HG02623 (cell line): Measurements from ENCODE around the gene ACSS1.

Experiments
- ATAC-seq: cut with Tn5 transposase; IDR thresholded peaks from one replicate; pipeline ENCODE4 v1.9.1; 2021; ENCODE audit warnings: moderate library complexity; ENCODE audit not compliant: unreplicated experiment

Gene ACSS1

GRCh38 chr20:25058051-25058846 lies at the start of gene ACSS1:
Gene ACSS1, minus strand, starts transcription at chr20:25058139. Its CDS starts 37 bp downstream, at chr20:25058102.
- peak; percentile 62 for ATAC-seq

DNA sequence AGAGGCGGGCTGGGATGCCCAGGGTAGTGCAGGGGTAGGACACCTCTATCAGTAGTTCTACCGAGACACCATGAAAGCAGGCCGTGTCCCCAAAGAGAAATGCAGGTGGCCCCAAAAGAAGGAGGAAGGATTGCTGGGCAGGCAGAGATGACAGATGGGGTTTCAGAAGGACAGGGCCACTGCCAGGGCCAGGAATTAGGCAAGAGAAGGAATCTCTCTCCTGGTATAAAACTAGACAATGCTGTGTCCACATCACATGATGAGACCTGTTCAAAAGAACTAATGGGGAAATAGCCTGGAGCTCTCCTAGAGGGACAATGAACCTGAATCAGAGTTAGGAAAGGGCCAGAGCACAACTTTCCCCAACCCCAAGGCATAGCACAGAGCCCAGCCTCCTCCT lies 45.6 kb upstream of the ACSS1 start:
- ATAC-seq = no peak

GRCh38 chr20:25100914-25101313 lies 43.0 kb upstream of the ACSS1 start:
- ATAC-seq = no peak

DNA sequence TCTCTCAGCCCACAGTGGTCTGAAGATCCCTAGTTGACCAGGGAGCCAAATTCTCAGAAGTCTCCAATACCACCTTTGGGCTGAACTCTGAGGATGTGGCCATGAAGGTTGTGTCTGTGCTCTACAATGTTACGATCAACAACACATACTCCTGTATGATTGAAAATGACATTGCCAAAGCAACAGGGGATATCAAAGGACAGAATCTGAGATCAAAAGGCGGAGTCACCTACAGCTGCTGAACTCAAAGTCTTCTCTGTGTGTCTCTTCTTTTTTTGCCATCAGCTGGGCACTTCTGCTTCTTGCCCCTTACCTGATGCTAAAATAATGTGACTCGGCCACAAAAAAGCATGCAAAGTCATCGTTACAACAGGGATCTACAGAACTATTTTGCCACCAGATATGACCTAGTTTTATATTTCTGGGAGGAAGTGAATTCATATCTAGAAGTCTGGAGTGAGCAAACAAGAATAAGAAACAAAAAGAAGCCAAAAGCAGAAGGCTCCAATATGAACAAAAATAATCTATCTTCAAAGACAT lies 41.7 kb upstream of the ACSS1 start:
- ATAC-seq = no peak

- ATAC-seq = no peak
Observed at GRCh38 chr20:25097498-25097897, 39.6 kb upstream of the ACSS1 start.

GRCh38 chr20:25090492-25091429 lies 32.8 kb upstream of the ACSS1 start:
- ATAC-seq = peak; percentile 70

DNA sequence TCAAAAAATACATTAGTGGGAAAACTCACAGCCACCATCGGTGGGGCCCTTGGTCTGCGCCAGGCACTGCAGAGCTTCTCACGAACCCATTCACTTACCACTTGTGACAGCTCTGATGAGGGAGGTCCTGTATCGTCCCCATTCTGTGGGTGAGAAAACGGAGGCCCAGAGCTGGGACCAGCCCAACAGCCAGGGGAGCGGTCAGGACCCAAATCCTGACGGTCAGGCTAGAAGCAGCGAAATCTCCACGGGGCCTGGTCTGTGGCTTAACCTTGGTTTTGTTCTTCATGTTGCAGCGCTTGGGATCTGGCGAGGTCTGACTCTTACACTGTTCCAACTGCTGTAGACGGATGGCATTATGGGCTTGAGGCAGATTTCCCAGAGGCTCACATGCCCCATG lies 31.7 kb upstream of the ACSS1 start:
- ATAC-seq = no peak

DNA sequence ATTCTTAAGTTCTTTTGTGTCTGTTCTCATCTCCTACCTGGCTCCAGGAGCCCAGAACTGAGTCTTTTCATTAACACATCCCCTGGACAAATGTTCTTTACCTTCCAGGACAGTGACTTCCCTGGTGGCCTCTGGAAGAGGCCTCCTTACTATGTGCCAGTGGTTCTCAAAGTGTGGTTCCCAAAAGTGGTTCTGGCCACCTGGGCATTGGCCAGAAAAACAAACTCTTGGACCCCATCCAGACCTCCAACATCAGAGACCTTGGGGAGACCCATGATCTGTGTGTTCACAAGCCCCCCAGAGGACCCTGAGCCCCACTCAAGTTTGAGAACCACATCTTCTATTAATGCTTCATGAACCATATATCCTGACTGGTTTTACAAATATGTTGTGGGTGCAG lies 31.2 kb upstream of the ACSS1 start:
- ATAC-seq = no peak

- no peak for ATAC-seq
Observed at GRCh38 chr20:25088267-25088666, 30.3 kb upstream of the ACSS1 start.

- ATAC-seq = no peak
Observed at GRCh38 chr20:25087186-25087929, 29.4 kb upstream of the ACSS1 start.

DNA sequence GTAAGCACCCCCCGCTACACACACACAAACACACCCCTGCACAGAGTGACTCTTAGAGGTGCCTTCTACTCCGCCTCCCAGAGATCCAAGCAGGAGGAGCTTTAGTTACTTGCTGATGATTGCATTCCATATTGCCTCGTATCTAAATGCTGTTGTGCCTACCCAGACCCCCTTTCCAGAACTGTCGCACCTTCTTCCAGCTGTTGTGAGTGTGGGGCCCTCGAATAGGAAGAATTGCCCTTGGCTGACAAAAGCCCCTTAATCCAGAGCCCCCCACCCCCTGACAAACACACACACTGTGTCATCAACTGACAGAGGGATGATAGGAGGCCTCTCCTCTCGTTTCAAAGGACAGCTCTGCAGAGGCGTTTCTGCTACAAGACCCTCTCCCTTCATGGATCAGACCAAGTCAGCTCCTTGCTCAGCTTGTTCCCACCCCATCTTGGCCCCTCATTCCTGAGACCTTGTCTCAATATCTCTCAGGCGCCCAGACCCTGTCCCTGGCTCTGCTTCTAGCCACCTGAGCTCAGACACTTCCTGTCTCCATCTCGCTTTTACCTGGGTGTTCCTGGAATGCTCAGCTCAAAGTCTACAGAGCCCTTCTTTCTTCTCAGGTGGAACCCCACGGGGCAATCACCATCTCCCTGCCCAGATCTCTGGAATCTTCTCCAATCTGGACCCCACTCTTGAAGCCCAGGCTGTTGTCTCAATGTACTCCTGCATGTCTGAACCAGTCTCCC lies 28.0 kb upstream of the ACSS1 start:
- no peak for ATAC-seq

DNA sequence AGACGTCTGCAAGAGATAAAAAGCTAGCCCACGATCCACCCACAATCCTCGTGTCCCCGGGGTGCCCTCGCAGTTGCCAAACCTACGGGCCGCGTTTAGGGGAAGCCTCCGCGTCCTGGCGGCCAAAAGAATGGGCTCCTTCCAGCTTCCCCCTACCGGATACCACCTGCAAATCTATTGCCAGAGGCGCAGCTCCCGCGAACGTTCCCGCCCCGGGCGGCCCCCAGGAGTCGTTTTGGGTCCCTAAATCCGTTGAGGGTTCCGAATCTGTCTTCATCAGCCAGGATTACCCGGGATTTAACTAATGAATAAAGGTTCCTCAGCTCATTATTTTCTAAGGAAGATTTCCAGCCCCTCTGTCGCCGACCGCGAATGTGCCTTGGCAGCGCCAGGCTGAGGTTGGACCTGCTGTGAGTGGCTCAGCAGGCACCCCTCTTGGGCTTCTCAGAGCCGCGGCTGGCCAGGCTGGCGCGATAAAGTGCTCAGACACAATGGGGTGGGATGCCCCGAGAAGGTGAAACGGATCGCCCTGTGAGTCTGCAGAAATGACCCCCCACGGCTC lies 26.8 kb upstream of the ACSS1 start:
- no peak for ATAC-seq

DNA sequence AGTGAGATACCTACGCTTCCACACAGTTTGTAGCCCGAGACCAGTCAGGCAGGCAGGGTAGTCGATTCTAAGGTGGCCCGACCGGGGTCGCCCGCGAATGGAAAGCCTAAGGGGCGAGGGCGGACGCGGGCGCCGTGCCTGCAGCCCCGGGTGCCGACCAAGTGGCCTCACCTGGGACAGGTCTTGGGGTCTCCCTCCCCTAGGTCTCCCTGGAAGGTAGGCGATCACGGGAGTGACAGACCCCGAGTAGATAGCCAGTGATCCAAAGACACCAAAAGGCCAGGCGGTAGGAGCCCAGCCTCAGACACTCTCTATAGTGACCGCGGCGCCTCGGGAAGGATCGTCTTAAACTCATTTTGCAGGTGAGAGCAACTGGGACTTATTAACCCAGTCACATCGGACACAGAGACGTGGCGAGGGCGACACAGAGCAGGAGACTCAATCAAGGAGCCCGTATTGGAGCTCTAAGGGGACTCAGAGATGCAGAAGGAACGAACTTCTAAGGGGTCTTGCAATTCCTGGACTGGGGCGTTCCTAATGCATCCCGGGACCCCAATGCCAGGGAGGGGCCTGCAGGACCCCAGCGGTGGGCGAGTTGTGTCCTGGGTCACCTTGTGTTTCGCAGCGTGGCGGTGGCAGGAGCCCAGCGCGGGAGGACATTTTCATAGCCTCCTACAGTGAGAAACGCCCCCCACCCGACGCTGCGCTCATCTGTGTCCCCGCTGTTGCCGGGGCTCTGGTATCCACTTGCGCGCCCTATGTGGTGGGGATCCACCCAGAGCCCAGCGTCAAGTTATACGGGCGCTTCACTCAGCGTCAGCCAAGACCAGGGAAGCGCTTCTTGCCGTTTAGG lies 26.1 kb upstream of the ACSS1 start:
- no peak for ATAC-seq

GRCh38 chr20:25083141-25083772 lies 25.3 kb upstream of the ACSS1 start:
- no peak for ATAC-seq

- no peak for ATAC-seq
Observed at GRCh38 chr20:25082498-25082873, 24.5 kb upstream of the ACSS1 start.

DNA sequence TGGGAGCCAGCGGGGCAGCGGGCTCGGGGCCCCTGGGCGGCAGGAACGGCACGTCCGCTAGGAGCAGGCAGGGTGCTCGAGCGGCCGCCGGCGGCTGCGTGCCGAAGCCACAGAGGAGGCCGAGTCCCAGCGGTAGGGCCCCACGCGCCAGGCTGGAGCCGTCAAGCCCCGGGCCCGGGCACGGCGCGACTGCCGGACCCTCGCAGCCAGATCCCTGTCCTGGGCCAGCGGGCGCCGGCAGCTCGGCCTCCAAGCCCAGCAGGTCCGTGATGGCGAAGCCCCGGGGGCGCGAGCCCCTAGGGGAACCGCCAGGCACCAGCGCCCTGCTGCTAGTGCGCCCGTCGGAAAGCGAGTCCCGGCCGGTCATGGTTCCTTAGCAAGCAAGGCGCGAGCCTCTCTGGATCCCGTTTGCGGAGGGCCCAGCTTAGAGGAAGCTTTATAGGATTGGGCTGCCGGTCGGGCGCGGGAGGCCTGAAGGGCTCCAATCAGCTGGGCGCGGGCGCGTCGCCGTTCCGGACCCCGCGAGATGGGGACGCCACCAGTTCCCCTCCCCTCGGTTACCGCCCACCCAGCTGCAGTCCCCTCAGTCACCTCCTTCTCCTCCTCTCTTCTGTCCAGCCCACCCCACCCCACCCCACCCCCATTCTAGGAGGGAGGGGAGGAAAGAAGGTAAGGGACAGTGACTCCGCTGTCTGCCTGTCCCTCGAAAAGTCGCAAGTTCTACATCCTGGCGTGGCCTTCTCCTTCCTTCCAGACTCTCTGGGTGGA lies 24.0 kb upstream of the ACSS1 start, which contains the start of gene VSX1:
Gene VSX1, minus strand, starts transcription at position 412 of the 768 bp plus-strand sequence. Its CDS starts 45 bp downstream, at position 367.
- ATAC-seq = no peak

DNA sequence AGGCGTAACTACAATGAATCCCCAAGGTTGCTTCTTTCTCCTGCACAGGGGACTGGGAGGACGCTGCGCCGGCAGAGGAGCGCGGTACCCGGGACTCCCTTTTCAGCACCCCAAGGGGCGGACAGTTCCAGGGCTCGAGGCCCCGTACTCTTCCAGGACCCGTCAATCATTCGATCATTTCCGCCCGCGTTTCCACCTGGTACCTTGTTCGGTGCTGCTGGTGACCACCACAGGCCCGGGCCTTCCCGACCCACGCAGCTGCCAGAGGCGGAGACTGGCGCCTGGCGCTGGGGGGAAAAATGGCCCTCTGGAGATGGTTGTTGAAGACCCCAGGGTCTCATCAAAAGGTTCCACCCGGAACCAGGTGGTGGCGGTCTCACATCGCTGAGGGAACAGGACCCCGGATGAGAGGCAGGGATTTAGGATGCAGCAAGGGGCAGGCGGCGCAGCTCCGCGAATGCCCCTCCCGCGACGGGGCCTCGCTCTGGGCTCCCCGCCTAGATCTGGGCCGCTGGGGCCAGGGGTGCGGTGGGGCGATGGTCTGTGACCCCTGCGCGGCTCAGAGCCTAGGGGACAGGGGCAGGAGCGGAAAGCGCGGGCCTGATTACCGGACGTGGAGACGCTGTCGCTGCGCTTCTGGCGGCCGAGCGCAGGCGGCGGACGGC lies 23.3 kb upstream of the ACSS1 start:
- no peak for ATAC-seq
